ENCODE results near the gene NLGN2. TPM values are rescaled to one million over a fixed set of nuclear protein-coding genes. Genes with fewer than 3 reads are reported as not detected.

The NLGN2 gene
- total and polyA plus RNA-seq, 2 of the 8 experiments (the other 6 are each of a cell fraction or from before 2014, with no cell fraction given): 21.2 to 62.8 TPM

- Histone ChIP-seq H2BK120ac (replicated peaks; ENCODE audit: low read depth, low read length) (peak overlapping the region; percentile 33), H2BK12ac (ENCODE audit: low read depth, low read length) (0 out of 2 replicates have a peak overlapping the region, but pooled peaks have one; percentile 27), H3K4ac (replicated peaks; ENCODE audit: insufficient read length, low read depth, low read length) (no peak overlapping the region), H3K14ac (ENCODE audit: insufficient read length) (no peak overlapping the region), H2BK15ac (ENCODE audit: low read length) (0 out of 2 replicates have a peak overlapping the region, but pooled peaks have one; percentile 31), H4K91ac (replicated peaks; ENCODE audit: insufficient read length, low read length) (peak overlapping the region; percentile 54), H2AK5ac (ENCODE audit: low read depth, low read length) (no peak overlapping the region), H3K27ac (ENCODE audit: low read depth, low read length) (no peak overlapping the region), H3K27me3 (replicated peaks in 1 of 4; ENCODE audit: control insufficient read depth in 3 of 4, extremely low read depth in 1 of 4, insufficient read depth in 3 of 4, low read length in 3 of 4) (no peaks in the 10 kb centered on the region), H3K4me1 (replicated peaks in 1 of 4; ENCODE audit: control insufficient read depth in 3 of 4, insufficient read depth in 4 of 4, low read length in 3 of 4) (peaks cover 0 to 11% (median 4%) of the 10 kb centered on the region in 4 experiments; a peak in 5 of 7 replicates), H3K9me3 (ENCODE audit: insufficient read depth in 2 of 2, low read depth in 1 of 2, low read length in 1 of 2) (no peaks in the 10 kb centered on the region), H3K36me3 (ENCODE audit: control insufficient read depth in 2 of 4, insufficient read depth in 4 of 4, low read length in 3 of 4) (no peaks in the 10 kb centered on the region), H3K23me2 (ENCODE audit: low read depth, low read length) (no peaks in the 10 kb centered on the region), H2AFZ (ENCODE audit: low read length) (peak overlapping the region; percentile 1; the same call in 1 of the 2 replicates), H3K56ac (replicated peaks; ENCODE audit: insufficient read length, low read depth, low read length) (no peak overlapping the region), H3K18ac (ENCODE audit: extremely low read depth, low read length) (no peak overlapping the region), H4K5ac (ENCODE audit: insufficient read length, low read depth, low read length) (no peak overlapping the region), H4K8ac (ENCODE audit: extremely low read depth, insufficient read depth, low read length) (no peak overlapping the region), H3K4me2 (ENCODE audit: insufficient read depth in 1 of 2, low read depth in 2 of 2, low read length in 2 of 2) (peak overlapping the region; percentile 51 to 52), H3K79me1 (ENCODE audit: low read depth, low read length) (no peaks in the 10 kb centered on the region), H4K20me1 (replicated peaks in 1 of 2; ENCODE audit: control insufficient read depth in 1 of 2, insufficient read depth in 2 of 2, low read length in 2 of 2) (no peaks in the 10 kb centered on the region), H2BK20ac (ENCODE audit: low read length) (no peak overlapping the region), H3K4me3 (ENCODE audit: extremely low read depth in 1 of 4, insufficient read depth in 2 of 4, low read depth in 3 of 4, low read length in 4 of 4) (peak overlapping the region in 1 of 4 experiments; percentile 37; a peak in 1 of 8 replicates), H3K79me2 (ENCODE audit: control insufficient read depth in 1 of 2, insufficient read depth in 2 of 2, low read length in 2 of 2) (no peaks in the 10 kb centered on the region), H3K23ac (ENCODE audit: insufficient read length) (no peak overlapping the region), H3K9ac (replicated peaks in 1 of 4; ENCODE audit: extremely low read depth in 1 of 4, low read depth in 3 of 4, low read length in 3 of 4) (no peak overlapping the region), H2BK5ac (ENCODE audit: low read depth, low read length) (no peak overlapping the region)
- TF ChIP-seq NANOG (IDR thresholded peaks at IDR 0.05; ENCODE audit: insufficient read depth, low read depth, low read length, poor library complexity, severe bottlenecking) (no peak), TEAD4 (IDR thresholded peaks at IDR 0.05; ENCODE audit: low read depth, low read length) (0 out of 2 replicates have a peak, but pooled peaks have one; percentile 6), ASH2L (IDR thresholded peaks at IDR 0.05; ENCODE audit: low read length) (no peak)
- CTCF ChIA-PET (ENCODE audit: partially characterized antibody): interaction anchor here (0.6 to 2.5 kb wide), 9 partner anchors 12 to 193 kb away, joined by 3 to 16 read pairs (median 3); partner anchors contain the start of gene TMEM95
- 68% methylated on average over 11 of the region's 13 CpGs; no CpG with 5 or more reads in 1 of the 2 experiments for WGBS, 2 experiments (ENCODE audit: extremely low coverage in 1 of 2, insufficient coverage in 1 of 2, insufficient read length in 1 of 2, insufficient replicate concordance in 2 of 2, low coverage in 1 of 2, low lambda C conversion rate in 2 of 2, missing lambda C conversion rate in 1 of 2)
- POLR2A ChIA-PET (ENCODE audit: partially characterized antibody): interaction anchor here (0.6 to 2.7 kb wide), 13 partner anchors 11 to 213 kb away, joined by 3 to 10 read pairs (median 3); partner anchors contain the start of genes POLR2A, TMEM256, TMEM95 and TNK1
- FAIRE-seq (no peak), DNase-seq (ENCODE audit: low read depth in 1 of 2, low spot score in 2 of 2) (no peak)
Measured at GRCh38 chr17:7367918-7368598, 39.6 kb upstream of the NLGN2 start.
